ENCODE data around the gene PANK3.
"Not testable (repeated sequence)": the region's sequence is repeated elsewhere in the genome, so short reads cannot be mapped to it uniquely, and the experiment has no call there.

PANK3 gene

DNA sequence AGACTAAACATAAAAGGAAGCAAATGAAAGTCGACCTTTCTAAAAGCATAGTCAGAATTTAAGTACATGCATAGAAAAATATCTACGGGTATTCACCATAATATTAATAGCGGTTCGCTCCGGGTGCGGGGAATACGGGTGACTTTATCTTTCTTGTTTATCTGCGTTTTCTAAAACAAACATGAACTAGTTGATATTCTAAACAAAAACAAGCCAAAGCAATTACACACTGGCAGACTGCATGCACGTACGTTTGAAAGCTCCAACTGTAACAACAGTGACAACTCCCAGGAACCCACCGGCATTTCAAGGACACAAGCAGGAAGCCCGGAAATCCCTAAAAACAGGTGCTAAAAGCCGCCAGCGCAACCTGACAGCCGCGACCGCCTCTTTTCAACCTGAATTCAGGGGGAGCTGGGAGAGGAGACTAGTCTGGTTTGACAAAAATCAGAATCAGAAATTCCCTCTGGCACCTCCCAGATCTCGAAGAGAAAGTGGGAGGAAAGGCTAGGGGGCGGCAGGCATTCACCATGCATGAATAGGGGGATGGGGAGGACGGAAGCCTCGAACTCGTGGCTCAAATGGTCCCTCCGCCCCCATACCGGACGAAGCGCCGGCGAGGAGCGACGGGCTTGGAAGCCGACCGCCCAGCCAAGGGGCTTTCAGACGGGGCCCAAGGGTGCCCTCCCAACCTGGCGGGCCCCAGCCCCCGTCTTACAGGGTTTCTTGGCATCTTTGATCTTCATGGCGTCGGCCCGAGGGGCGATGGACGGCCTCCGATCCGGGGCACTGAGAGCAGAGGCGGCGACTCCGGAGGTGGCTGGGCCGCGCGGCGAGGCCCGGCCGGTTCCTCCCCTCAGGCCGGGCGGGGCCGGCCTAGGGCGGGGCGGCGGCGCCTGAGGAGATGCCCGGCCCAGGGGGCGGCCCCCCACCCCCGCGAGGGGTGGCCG, at the start of gene PANK3:
TSS of gene PANK3 (minus strand) at position 831 of the 950 bp plus-strand sequence. CDS start at position 746, 85 bp downstream.
- peak; percentile 63 for DNase-seq (ENCODE audit: low spot score)

DNA sequence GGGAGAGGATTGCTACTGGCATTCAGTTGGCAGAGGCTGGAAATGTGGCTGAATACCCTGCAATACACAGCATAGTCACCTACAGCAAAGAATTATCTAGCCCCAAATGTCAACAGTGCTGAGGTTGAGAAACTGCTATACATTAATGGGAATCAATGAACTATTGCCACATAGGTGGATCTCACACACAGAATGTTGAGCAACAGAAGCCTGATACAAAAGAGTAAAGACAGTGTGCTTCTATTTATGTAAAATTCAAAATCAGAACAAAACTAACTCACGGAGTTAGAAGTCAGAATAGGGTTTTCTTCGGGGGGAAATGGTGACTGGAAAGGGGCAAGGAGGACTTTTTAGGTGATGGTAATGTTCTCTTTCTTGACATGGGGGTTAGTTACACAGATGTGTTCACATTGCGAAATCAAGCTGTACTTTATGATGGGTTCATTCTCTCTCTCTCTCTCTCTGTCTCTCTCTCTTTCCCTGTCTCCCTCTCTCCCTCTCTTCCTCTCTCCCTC, 45.7 kb upstream of the PANK3 start:
- DNase-seq (ENCODE audit: low spot score), result no peak

DNA sequence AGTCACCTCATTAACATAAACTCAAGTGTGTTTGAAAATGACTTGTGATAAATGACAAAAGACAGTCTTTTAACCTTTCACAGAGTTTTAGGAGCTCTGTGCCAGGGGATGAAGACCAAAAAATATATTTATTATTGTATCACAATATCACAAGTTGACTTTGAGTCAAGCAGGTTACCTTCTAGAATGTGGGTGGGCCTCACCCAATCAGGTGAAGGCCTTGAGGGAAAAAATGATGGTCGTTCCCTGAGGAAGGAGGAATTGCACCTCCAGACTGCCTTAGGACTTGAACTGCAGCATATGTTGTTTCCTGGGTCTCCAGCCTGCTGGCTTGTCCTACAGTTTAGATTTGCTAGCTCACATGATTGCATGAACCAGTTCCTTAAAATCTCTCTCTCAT, 41.6 kb upstream of the PANK3 start:
- no peak for DNase-seq (ENCODE audit: low spot score)

DNA sequence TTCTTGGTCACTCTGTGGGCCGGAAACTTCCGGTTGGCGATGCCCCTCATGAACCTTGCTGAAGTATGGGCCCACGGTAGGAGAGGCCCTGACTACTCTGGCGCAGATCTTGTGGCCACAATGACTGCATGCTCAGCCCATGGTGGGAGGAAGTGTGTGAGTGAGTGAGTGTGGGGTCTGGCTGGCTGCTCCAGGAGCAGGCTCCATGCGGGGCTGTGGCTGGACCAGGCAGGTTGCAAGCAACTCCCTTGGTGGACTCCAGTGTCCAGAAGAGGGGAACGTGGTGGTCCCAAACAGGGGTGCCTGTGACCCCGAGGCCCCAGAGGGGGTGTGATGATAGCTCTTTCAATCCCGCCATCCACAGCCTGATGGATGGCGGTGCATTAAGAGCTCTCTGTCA, 35.5 kb upstream of the PANK3 start:
- no peak for DNase-seq (ENCODE audit: low spot score)

DNA sequence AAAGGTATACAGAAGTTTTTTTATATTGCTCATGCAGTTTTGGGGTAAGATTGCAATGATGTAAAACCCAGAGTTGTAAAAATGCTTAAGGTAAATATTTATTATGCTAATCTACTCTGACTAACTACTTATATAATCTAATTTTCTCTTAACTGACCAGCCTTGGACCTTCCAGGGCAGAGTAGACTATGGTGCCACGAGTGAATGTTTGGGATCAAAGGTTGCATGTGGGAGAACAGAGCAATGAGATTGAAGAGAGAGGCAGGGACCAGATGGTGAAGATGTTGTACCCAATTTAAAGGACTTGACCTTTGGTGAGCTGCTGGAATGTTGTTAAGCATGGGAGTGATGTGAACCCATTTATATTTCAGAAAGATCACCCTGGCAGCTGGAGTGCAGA, 34.8 kb upstream of the PANK3 start:
- DNase-seq (ENCODE audit: low spot score), result no peak

DNA sequence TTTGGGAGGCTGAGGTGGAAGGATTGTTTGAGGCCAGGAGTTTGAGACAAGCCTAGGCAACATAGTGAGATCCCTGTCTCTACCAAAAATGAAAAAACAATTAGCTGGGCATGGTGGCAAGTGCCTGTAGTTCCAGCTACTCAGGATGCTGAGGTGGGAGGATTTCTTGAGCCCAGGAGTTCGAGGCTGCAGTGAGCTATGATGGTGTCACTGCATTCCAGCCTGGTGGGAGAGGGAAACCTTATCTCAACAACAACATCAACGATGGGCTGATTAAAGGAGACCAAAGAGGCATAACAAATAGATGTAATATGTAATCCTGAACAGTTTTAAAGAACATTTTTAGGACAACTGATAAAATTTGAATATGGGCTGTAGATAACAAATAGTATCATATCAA, 34.2 kb upstream of the PANK3 start:
- no peak for DNase-seq (ENCODE audit: low spot score)

DNA sequence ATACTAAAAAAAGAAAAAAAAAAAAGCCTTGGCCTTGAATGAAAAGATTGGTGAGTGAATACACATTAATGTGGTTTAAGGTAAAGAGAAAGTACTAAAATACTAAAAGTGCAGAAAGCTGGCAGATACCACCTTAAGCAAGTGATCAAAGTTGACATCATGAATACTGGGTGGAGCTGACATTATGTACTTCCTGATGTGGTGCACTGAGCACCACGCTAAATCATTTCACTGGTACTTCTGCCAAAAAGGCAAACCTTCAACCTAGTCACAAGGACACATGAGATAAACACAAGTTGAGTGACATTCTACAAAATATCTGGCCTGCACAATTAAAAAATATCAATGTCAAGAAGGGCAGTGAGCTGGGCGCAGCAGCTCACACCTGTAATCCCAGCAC, 33.8 kb upstream of the PANK3 start:
- no peak for DNase-seq (ENCODE audit: low spot score)

DNA sequence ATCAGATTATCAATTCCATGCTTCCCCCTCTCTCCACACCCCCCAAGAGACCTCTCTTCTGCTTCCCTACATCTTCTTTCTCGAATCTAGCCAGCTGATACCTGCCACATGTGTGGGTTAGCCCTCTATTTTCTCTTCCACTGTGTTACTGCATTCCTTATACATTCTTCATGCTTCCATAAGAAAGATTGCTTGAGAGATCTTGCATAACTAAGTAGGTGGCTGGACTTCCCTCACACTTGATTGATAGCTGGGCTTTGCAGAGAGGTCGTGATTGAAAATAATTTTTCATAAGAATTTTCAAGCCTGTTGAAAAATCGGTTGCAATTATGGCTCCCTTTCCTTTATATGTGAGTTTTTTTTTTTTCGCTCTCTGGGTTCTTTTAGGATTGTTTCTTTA, 33.0 kb upstream of the PANK3 start:
- no peak for DNase-seq (ENCODE audit: low spot score)

DNA sequence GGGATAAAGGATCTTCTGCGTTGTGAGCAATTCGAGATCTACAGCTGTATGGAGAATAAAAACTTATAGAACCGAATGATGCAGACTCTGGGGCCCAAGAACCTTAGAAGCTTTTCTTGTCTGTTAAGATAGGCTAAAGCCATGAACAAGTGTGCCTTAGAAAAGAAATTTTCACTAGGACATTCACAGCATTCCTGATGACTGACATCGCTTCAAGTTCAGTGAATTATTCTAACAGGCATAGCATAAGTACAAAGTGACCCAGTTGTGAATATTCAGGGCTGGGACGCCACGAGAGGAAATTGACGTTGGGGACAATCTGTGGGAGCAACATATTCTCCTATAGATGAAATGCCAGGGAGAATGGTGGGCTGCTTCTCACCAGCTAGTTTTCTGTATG, 32.0 kb upstream of the PANK3 start:
- no peak for DNase-seq (ENCODE audit: low spot score)

DNA sequence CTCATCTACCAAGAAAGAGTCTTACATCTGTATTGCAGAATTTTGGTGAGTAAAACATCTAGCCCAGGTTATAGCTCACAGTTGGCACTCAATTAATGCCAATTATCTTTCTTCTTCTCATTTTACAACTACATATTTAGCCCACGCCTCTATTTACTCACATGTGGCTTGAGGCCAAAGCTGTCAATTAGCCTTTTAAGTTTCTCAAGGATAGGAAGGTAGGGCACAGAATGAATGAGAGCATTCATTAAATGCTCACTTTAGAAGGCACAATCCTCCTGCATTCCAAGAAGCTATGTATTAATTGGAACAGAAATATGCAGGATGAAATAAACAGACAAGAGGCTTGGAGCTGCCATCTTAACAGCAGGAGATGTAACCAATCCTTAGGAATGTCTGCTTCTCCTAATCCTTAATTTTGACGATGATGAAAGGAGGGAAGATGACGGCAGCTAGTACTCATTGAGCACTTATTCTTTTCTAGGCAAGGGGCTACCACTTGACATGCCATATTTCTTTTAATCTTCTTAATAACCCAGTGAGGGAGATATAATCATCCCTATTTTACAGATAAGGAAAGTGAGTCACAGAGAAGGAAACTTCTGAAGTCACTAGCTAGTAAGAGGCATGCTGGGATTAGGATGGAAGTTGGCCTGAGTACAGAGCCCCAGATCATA, 30.8 kb upstream of the PANK3 start:
- DNase-seq (ENCODE audit: low spot score), result no peak

DNA sequence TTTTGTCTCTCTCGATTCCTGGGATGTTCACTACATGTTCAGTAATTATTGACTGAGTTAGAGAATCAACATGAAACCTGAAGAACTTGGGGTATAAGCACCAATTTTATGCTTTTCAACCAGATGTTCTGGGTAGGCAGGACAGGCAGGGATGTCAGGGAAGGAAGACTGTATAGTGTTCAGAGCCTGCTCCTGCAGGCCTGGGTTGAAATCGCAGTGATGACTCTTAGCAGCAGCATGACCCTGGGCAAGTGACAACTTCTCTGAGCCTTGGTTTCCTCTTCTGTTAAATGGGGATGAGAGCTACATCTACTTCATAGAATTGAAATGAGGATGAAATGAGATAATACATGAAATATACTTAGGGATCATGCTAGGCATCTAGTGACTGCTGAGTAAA, 29.7 kb upstream of the PANK3 start:
- no peak for DNase-seq (ENCODE audit: low spot score)

DNA sequence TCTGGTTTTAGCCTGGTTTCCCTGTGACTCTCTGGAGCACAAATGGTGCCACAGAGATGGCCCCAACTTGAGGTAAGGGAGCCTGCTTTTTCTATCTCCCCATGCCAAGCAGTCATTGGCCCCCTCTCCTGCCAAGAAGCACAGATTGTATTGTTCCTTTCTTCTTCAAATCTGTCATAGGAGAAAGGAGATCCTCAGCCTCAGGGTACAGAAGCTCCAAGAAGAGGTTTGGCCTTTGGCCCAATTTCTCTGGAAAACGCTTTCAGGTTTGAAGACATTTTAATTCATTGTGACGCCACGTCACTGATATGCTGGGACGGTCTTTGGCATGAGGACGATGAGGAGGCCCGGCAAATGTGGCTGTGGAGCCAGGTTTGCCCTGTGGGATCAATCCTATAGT, 29.2 kb upstream of the PANK3 start:
- DNase-seq (ENCODE audit: low spot score), result no peak

DNA sequence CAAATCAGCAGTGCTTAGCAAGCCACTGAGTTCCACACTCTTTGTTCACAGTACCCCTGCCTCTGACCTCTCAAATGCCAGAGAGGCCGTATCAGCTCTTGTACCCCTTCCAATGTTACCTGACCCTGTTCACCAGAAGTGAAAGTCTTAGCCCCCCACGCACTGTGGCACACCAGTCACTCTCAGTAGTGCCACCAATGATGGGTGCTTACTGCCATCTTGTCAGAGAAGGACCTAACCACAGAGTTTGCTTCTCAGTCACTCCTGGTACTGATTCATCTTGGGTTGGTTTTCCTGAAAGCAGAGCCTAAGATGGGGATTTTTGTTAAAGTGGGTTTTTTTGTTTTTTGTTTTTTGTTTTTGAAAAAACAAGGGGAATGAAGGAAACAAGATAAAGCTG, 28.8 kb upstream of the PANK3 start:
- no peak for DNase-seq (ENCODE audit: low spot score)

DNA sequence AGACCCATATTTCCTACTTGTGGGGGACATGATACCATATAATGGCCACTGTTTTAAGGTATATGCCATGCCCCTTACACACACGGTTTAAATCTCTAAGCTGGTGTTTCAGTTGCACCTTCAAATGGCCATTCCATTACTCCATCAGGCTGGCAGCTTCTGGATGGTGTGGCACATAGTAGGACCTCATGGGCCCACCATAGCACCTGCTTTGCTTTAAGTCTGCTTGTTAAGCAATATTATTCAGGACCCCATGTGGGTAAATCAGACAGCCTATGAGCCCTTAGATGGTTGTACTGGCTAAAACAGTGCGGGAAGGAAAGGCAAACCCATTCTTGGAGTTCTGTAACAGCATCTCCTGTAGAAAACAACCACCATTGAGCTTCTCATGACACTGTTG, 27.4 kb upstream of the PANK3 start:
- no peak for DNase-seq (ENCODE audit: low spot score)

DNA sequence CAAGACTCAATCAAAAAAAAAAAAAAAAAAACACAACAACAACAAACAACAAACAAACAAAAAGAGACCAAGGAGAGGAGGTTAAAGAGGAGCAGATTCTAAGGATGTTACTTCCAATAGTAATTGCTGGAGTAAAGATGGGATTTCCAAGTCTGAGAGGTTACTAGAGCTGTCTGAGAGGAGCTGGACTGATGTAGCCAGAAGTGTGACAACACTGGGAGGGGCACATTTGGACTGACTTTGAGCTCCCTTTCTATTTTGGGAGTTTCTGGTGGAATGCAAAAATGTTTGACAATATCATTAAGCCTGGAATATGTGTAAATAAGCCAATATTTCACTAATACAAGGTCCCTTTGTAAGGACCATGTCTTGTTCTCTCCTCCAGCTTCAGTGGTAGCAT, 25.3 kb upstream of the PANK3 start:
- DNase-seq (ENCODE audit: low spot score), result no peak

DNA sequence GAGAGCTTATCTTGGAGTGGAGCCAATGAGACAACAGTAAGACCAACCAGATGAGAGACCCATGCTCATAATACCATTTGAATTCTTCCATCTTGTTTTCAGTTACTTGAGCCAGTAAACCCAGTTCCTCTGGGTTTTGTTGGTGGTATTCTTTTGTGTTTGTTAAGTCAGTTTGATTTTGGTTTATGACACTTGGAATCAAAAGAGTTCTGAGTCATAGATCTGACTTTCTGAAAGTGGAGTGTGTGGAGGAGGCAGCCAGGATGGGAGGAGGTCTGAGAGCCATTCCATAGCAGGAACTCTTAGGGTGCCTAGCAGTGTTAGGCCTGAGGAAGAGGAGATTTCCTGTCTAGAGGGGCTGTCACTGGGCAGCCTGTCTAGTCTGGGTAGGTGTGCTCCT, 24.6 kb upstream of the PANK3 start:
- DNase-seq (ENCODE audit: low spot score), result no peak

DNA sequence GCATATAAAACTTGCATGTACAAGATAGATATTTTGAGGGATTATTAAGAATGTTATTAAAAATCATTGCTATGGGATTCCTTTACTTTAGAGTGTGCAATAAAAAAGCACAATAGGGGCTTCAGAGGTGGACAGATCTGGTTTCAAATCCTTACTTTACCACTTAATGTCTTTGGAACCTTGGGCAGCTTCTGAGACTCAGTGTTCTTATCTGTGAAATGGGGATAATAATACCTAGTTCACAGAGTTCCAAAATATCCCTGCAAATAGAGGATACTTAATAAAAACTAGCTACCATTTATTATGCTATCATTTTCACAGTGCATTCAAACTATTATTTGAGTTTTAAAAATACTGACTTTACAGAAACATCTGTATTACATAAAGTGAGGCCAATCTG, 23.3 kb upstream of the PANK3 start:
- no peak for DNase-seq (ENCODE audit: low spot score)

DNA sequence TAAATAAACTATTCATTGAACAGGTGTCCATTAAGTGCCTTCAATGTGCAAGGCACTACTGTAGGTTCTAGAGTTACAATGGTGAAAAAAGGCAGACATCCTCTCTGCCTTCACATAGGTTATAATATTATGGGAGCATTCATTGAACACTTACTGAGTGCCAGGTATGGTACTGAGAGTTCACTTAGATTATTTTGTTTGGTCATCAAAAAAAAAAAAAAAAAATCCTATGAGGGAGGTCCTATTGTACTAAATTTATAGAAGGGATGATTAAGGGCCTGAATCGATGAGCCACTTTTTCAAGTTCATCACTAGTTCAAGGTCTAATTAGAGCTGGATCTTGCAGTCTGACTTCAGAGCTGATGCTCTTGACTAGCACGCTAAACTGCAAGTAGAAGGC, 22.8 kb upstream of the PANK3 start:
- DNase-seq (ENCODE audit: low spot score), result no peak

DNA sequence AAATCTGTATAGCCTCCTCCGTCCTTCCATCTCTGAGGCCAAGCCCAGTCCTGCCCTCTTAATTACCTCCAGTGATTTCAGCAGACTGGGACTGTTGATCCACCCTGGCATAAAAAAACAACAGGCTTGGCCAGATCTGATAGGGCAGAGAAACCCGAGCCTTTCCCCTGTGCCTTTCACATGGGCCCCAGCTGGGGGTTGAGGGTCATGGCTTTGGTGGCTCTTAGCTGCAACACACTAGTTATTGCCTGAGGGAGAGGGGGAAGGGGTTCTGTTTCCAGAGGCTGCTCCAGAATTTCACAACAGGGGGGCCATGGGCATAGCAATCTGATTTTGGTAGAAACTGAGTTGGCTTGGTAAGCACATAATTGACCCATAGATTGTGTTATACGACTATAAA, 21.2 kb upstream of the PANK3 start:
- DNase-seq (ENCODE audit: low spot score), result no peak

DNA sequence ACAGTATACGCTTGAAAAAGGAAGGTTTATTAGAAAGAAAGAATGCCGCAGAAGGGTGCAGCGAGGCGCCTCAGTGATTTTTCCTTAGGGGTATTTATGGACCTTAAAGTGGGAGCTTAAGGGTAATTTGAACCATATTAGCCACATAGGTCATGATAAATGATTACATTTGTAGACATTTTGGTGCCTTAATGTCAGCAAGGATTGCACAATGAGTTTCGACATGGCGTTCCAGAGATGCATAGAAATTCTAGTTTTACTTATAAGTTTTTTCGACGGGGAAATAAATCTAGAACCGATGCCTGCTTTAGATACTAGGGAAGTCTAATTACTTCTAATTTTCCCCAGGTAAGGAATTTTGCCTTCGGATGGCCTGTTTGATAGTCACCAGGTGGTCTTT, 20.7 kb upstream of the PANK3 start:
- DNase-seq (ENCODE audit: low spot score), result no peak

DNA sequence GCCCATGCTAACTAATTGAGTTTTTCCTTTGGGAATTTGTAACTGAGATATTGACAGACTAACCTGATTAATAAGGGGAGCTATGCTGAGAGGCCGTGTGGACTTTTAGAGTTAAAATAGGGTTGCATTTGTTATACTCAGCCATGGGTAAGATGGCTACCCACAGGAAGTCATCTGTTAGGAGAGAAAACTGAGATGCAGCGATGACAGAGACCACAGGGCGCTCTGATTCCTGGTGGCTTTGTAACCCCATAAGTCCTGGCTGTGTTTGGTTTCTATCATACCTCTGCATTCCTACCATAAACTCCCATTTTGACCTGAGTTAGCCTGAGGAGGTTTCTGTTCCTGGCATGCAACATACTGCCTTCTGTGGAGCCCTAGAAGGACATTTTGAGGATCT, 19.5 kb upstream of the PANK3 start:
- no peak for DNase-seq (ENCODE audit: low spot score)

DNA sequence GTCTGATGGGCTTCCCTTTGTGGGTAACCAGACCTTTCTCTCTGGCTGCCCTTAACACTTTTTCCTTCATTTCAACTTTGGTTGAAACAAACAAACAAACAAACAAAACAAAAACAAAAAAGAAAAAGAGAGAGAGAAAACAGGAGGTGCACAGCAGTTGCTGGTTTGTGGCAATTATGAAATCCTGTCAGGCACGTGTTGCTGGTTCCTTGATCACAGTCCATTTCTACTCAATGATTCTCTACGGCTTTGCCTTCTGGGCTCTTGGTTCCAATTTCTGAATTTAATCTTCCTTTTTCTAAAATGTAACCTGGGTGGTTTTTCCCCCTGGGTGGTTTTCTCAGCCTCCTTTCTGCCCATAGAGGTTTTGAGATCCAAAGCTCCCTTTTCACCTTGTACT, 17.8 kb upstream of the PANK3 start:
- DNase-seq (ENCODE audit: low spot score), result no peak

DNA sequence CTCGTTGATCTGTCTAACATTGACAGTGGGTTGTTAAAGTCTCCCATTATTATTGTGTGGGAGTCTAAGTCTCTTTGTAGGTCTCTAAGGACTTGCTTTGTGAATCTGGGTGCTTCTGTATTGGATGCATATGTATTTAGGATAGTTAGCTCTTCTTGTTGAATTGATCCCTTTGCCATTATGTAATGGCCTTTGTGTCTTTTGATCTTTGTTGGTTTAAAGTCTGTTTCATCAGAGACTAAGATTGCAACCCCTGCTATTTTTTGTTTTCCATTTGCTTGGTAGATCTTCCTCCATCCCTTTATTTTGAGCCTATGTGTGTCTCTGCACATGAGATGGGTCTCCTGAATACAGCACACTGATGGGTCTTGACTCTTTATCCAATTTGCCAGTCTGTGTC, 17.0 kb upstream of the PANK3 start:
- DNase-seq (ENCODE audit: low spot score), result not testable (repeated sequence)

DNA sequence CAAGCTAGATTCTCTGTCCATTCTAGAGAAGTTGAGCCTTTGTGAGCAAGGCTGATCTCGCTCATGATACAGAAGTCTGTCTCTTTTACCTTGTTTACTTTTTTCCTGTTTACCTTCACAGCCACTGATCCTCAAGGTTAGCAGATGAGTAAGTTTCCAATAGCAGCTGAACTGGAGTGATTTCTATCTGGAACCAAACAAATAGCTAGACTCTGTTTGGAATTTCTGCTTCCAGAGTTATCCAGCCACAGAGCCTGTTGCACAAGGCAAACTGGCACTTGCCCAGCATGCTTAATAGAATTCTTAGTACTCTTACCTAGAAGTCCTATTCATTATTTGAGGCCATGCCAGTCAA, 12.8 kb upstream of the PANK3 start:
- DNase-seq (ENCODE audit: low spot score), result no peak
